Cardiac septum (tissue), 1 donor: ENCODE measurements around the gene FANCC. TPM values are rescaled to one million over a fixed set of nuclear protein-coding genes. Genes with fewer than 3 reads are reported as not detected.

Experiments used
- microRNA-seq: library from miRNA; unstranded; fragments of <30 nt; microRNA quantifications from one replicate; pipeline ENCODE4 v1.2.0, GENCODE V29; 2020
- total RNA-seq: library from RNA; stranded (reverse); fragmentation: NEBNext Ultra II Directional; extraction: Animal tissue kit (Norgen Biotek cat#: 25700); gene quantifications from one replicate; pipeline ENCODE4 v1.2.1, GENCODE V29; 2021
- donor health status: DM: no; HTN: no; CAD: no.

The FANCC gene
- total RNA-seq, 1 donor from 2014 or later: 4.3 TPM

Small RNAs within 50 kb of the gene (microRNA-seq; reads per million reads assigned to microRNA genes)
- 140,337 reads per million, percentile 100 among the genes with 10 or more reads in this experiment for gene MIR23B
- gene MIR24-1: not detected
- gene MIR27B: 46,785 reads per million, percentile 98 among the genes with 10 or more reads in this experiment
- gene MIR3074: not detected
- not detected for gene MIR6081

Other genes with a start within 250 kb of the FANCC start
- gene PTCH1, start 199.3 kb upstream of the FANCC start, total RNA-seq: 4.3 TPM